Measurements from ENCODE around the gene FAM83E.

Gene FAM83E

DNA sequence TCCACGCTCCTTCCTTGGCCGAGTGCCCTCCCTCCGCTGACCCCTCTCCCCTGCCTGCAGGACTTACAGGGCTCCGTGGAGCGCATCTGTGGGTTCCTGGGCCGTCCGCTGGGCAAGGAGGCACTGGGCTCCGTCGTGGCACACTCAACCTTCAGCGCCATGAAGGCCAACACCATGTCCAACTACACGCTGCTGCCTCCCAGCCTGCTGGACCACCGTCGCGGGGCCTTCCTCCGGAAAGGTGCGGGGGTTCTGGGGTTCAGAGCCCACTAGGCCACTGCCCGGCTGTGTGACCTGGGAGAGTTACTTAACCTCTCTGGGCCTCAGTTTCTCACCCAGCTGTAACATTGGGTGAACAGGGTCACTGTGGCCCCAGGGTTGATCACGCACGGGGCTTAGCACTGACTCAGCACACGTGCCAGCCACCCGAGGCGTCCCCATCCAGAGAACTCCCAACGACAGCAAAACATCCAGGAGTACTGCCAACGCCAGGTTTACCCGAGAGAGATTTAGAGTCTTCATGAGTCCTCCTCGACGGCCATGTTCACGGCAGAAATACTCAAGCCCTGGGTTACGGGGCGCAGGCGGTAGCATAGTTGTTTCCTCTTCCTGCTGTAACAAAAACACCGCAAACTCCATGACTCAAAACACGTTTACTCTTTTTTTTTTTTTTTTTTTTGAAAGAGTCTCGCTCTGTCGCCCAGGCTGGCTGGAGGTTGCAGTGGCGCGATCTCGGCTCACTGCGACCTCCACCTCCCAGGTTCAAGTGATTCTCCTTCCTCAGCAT, 18.0 kb downstream of the FAM83E start:
- no peak for DNase-seq (ENCODE audit: low read depth)
- H3K4me3 ChIP-seq (ENCODE audit: low read depth, low read length), result no peak overlapping the region
- TF ChIP-seq, protein P1, sequence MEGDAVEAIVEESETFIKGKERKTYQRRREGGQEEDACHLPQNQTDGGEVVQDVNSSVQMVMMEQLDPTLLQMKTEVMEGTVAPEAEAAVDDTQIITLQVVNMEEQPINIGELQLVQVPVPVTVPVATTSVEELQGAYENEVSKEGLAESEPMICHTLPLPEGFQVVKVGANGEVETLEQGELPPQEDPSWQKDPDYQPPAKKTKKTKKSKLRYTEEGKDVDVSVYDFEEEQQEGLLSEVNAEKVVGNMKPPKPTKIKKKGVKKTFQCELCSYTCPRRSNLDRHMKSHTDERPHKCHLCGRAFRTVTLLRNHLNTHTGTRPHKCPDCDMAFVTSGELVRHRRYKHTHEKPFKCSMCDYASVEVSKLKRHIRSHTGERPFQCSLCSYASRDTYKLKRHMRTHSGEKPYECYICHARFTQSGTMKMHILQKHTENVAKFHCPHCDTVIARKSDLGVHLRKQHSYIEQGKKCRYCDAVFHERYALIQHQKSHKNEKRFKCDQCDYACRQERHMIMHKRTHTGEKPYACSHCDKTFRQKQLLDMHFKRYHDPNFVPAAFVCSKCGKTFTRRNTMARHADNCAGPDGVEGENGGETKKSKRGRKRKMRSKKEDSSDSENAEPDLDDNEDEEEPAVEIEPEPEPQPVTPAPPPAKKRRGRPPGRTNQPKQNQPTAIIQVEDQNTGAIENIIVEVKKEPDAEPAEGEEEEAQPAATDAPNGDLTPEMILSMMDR (IDR thresholded peaks at IDR 0.05; ENCODE audit: control insufficient read depth, extremely low read depth, insufficient read depth), result no peak

DNA sequence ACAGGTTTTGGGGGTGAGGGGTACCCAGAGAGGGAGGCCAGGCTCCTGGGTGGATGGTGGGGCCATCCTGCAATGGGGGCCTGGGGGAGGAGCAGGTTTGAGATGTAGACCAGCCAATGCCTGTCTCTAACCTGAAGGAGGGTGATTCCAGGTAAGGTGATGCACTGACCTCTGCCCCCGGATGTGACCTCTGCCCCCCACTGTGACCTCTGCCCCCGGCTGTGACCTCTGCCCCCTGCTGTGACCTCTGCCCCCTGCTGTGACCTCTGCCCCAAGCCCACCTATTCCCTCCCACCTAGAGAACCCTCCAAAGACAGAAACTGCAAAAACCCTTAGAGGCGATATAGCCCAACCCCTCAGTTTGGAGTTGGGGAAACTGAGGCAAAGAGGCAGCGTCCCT, 18.6 kb downstream of the FAM83E start:
- DNase-seq (ENCODE audit: low read depth), result no peak
- TF ChIP-seq, protein P1 (IDR thresholded peaks at IDR 0.05; ENCODE audit: control insufficient read depth, extremely low read depth, insufficient read depth), result no peak
- no peak overlapping the region for H3K4me3 ChIP-seq (ENCODE audit: low read depth, low read length)

DNA sequence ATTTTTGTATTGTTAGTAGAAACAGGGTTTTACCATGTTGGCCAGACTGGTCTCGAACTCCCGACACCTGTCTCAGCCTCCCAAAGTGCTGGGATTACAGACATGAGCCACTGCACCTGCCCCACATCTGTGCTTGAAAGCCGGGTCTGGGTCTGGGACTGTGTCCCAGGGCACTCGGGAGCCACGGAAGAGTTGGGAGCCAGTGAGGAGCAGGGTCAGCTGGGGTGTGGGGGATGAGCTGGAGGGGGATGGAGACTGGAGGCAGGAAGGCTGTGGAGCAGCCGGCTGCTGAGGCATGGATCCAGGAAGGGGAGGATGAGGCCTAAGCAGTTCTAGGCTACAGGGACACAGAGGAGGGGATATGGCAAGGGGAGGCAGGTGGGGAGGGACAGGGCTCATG, 19.0 kb downstream of the FAM83E start:
- TF ChIP-seq, protein P1 (IDR thresholded peaks at IDR 0.05; ENCODE audit: control insufficient read depth, extremely low read depth, insufficient read depth), result no peak
- no peak for DNase-seq (ENCODE audit: low read depth)
- H3K4me3 ChIP-seq (ENCODE audit: low read depth, low read length), result no peak overlapping the region

DNA sequence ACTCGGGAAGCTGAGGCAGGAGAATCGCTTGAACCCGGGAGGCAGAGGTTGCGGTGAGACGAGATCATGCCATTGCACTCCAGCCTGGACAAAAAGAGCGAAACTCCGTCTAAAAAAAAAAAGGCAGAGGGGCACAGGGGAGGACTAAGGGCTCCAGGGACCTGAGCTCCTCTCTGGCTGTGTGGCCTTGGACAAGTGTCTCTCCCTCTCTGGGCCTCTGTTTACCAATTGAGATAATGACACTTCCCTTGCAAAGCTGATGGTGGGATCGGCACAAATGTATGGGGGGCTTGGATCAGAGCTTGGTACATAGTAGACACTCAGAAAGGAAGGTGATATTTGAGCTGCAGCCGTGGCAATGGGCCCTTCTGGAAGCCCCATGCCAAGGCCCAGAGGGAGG, 19.7 kb downstream of the FAM83E start:
- no peak for DNase-seq (ENCODE audit: low read depth)
- no peak overlapping the region for H3K4me3 ChIP-seq (ENCODE audit: low read depth, low read length)
- TF ChIP-seq, protein P1 (IDR thresholded peaks at IDR 0.05; ENCODE audit: control insufficient read depth, extremely low read depth, insufficient read depth), result no peak

DNA sequence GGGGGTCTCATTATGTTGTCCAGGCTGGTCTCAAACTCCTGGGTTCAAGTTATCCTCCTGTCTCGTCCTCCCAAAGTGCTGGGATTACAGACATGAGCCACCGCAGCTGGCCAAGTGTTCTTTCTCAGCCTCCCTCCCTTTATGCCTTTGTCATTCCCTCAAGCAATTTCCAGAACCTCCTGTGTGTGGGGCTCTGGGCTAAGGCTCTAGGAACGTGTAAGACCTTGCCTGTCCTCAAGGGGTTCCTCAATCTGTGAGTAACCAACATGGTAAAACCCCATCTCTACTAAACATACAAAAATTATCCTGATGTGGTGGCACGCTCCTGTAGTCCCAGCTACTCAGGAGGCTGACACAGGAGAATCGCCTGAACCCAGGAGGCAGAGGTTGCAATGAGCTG, 23.9 kb downstream of the FAM83E start:
- TF ChIP-seq, protein P1 (IDR thresholded peaks at IDR 0.05; ENCODE audit: control insufficient read depth, extremely low read depth, insufficient read depth), result no peak
- DNase-seq (ENCODE audit: low read depth), result no peak
- H3K4me3 ChIP-seq (ENCODE audit: low read depth, low read length), result no peak overlapping the region

DNA sequence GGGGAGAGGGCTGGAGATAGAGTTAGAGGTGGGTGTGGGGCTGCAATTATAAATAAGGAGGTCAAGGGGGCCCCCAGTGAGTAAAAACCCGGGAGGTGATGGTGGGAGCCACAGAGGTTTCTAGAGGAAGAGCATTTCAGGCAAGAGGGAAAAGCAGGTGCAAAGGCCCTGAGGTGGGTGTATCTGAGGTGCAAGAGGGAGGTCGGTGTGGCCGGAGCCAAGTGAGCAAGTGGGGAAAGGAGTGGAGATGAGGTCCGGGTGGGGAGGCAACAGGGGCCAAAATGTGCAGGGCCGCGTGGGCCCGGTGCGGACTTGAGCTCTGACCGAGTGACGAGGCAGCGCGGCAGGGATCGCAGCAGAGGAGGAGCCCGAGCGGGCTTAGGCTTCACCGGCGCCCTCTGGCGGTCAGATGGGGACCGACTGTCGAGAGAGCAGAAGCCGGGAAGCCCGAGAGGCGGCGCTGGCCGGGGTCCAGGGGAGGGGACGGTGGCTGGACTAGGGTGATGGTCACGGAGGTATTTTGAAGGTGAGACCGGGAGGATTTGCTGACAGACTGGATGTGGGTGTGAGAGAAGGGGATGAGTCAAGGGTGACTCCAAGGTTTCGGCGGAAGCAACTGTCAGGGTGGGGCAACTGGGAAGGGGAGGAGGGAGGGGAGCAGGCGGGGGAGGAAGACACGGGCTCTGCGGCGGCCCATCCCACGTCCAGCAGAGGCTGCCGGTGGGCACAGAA, 26.0 kb downstream of the FAM83E start:
- H3K4me3 ChIP-seq (ENCODE audit: low read depth, low read length), result no peak overlapping the region
- no peak for DNase-seq (ENCODE audit: low read depth)
- TF ChIP-seq, protein P1 (IDR thresholded peaks at IDR 0.05; ENCODE audit: control insufficient read depth, extremely low read depth, insufficient read depth), result peak; percentile 44

Measured in LNCaP clone FGC (cell line).